ENCODE results near the gene SEPTIN11. TPM values are rescaled to one million over a fixed set of nuclear protein-coding genes. Genes with fewer than 3 reads are reported as not detected.

SEPTIN11 gene
- total RNA-seq, 2 experiments from 2014 or later = 33.3 to 69.3 TPM

DNA sequence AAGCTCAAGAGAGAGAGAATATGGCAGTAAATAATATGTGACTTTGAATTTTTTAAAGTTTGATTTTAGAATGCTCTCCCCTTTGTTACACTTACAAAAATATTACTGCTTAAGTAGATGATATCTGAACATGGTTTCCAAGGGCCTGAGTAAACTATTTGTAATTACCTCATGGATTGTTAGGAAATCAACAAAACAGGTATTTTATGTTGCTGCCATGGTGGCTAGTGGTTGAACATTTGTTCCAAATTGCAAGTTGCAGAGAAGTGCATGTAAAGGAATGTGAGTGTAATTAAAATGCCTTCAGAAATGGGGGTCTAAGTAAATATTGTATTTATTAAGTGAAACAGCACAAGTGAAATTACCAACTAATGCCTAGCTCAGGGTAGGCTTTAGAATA lies 27.6 kb downstream of the SEPTIN11 start:
- CTCF ChIA-PET = no interaction called here
- peaks cover 25% of the 10 kb centered on the region for H3K4me1 Mint-ChIP-seq

DNA sequence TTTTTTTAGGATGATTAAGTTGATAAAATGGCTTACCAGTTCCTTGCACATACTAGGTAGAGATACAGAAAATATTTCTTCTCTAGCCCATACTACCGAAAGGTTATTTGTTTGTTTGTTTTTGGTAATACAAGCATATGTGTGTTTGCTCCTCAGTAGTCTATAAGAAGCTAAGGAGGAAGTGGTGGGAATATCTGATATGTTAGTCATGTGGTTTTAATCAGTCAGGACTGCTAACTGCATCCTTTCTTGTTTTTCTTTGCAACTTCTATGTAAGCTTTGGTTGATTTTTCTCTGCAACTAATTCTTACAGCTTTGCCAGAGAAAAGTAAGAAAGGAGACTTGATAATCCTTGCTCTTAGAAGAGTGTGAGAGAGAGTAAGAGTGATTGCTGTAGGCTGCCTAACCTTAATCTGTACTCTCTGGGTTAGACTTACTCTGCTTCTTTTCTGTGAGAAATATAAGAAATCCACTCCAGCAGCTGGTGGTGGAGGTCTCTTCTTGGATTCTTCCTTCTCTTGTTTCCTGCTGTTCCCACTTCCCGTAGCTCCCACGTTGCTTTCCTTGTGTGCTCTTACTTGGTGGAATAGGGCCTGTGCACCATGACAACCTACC lies 28.3 kb downstream of the SEPTIN11 start:
- Mint-ChIP-seq H3K9me3 (ENCODE audit: low read depth) (no peaks in the 10 kb centered on the region), H3K4me1 (peaks cover 33% of the 10 kb centered on the region), H3K36me3 (peaks cover 10% of the 10 kb centered on the region), H3K27ac (no peak overlapping the region), H3K27me3 (no peaks in the 10 kb centered on the region), H3K4me3 (no peak overlapping the region)
- CTCF ChIA-PET = no interaction called here
- DNase-seq = no peak
- peak; percentile 37 for ATAC-seq

More for the DNA sequence above, 27.6 kb downstream of the SEPTIN11 start:
- ATAC-seq (no peak), DNase-seq (no peak)
- H3K4me3 Mint-ChIP-seq = no peak overlapping the region
- H3K9me3 Mint-ChIP-seq (ENCODE audit: low read depth) = no peaks in the 10 kb centered on the region
- no peak overlapping the region for H3K27ac Mint-ChIP-seq
- no peaks in the 10 kb centered on the region for H3K27me3 Mint-ChIP-seq
- H3K36me3 Mint-ChIP-seq = peaks cover 9% of the 10 kb centered on the region

- H3K36me3 Mint-ChIP-seq = peaks cover 10% of the 10 kb centered on the region
- no peak for DNase-seq
- no peak for ATAC-seq
- H3K9me3 Mint-ChIP-seq (ENCODE audit: low read depth) = no peaks in the 10 kb centered on the region
- peaks cover 46% of the 10 kb centered on the region for H3K4me1 Mint-ChIP-seq
- H3K27ac Mint-ChIP-seq = no peak overlapping the region
- CTCF ChIA-PET = no interaction called here
- no peak overlapping the region for H3K4me3 Mint-ChIP-seq
- no peaks in the 10 kb centered on the region for H3K27me3 Mint-ChIP-seq
Observed at GRCh38 chr4:76979236-76979635, 29.7 kb downstream of the SEPTIN11 start.

DNA sequence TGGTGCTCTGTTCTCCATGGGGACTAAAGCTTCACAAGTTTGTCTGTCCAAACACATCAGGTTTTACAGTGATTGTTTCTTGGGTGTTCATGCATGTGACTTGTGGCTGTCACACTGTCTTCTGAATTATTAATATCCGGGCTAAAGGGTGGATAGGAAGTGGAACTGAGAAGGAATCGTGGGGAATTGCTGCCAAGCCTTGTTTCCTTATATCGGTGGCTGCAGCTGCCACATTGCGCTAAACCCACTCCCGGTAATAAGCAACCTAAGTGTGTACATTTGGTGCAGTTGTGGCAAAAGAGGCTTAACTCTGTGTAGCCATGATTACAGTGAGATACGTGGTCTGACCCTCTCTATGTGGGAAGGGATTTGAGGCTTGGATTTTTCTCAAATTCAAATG lies 30.7 kb downstream of the SEPTIN11 start:
- ATAC-seq (no peak), DNase-seq (no peak)
- Mint-ChIP-seq H3K4me3 (no peak overlapping the region), H3K36me3 (peaks cover 9% of the 10 kb centered on the region), H3K27ac (no peak overlapping the region), H3K9me3 (ENCODE audit: low read depth) (no peaks in the 10 kb centered on the region), H3K4me1 (peaks cover 52% of the 10 kb centered on the region), H3K27me3 (no peaks in the 10 kb centered on the region)
- CTCF ChIA-PET = interaction anchor here (0.7 to 1.4 kb wide), 2 partner anchors 29 to 31 kb away, joined by 4 read pairs; partner anchors contain the start of gene SEPTIN11

DNA sequence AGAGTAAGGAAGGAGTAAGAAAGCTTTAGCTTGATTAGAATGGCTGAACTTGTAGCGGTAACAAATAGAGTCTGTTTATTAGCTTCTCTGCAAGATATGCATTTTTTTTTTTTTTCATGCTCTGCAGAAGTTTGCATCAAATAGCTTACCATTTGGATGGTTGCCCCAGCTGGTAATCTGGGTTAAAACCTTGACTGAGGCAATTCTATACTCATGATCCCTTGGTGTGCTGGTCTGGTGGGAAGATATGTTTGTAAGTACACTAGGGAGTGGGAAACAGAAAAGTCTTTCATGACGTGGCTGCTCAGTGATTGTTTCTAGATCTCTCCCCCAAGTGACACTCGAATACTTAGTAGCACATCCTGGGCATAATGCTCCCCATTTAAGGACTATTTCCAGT lies 32.1 kb downstream of the SEPTIN11 start:
- H3K4me1 Mint-ChIP-seq = peaks cover 52% of the 10 kb centered on the region
- H3K4me3 Mint-ChIP-seq = no peak overlapping the region
- no peak for ATAC-seq
- H3K27ac Mint-ChIP-seq = no peak overlapping the region
- no peaks in the 10 kb centered on the region for H3K9me3 Mint-ChIP-seq (ENCODE audit: low read depth)
- CTCF ChIA-PET = interaction anchor here (1.1 to 1.4 kb wide), 2 partner anchors 10 to 32 kb away, joined by 3 to 4 read pairs; partner anchors contain the start of gene SEPTIN11
- no peak for DNase-seq
- peaks cover 8% of the 10 kb centered on the region for H3K27me3 Mint-ChIP-seq
- H3K36me3 Mint-ChIP-seq = peaks cover 5% of the 10 kb centered on the region

DNA sequence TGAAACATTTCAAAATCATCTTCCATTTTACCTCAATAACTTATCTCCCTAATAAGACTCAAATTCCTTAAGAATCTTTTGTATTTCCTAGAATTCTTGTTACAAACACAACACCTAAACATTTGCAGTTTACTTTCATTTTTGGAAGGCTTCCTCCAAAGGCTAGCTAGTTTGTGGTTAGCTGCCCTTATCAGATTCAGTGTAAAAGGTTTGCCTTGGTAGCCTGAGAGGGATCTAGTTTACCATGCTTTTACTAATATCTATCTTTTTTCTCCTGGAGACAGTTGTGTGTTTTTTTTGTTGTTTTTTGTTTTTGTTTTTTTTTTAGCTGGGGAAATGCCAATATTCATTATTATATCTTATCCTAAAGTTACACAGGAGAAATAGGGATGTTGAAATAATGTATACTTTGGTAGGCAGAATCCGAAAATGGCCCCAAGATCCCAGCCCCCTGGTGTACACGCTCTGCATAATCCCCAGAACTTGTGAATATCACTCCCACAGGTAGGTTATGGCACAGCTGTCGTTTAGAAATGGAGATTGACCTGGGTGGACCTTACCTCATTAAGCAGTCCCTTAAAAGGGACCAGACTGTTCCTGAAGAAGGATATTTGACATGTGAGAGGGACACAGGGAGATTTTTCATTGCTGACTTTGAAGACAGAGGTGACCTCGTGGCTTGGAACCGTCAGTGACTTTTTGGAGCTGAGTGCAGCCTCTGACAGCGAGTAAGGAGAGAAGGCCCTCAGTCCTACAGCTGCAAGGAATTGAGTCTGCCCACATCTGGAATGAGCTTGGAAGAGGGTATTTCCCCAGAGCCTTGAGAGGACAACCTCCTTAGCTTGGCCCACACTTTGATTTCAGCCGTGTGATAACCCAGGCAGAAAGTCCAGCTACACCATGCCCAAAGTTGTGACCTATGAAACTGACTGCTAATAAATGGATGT lies 33.4 kb downstream of the SEPTIN11 start:
- ATAC-seq (peak; percentile 67), DNase-seq (no peak)
- Mint-ChIP-seq H3K9me3 (ENCODE audit: low read depth) (no peaks in the 10 kb centered on the region), H3K4me1 (peaks cover 59% of the 10 kb centered on the region), H3K27ac (peak overlapping the region; percentile 61), H3K27me3 (peaks cover 16% of the 10 kb centered on the region), H3K36me3 (peaks cover 7% of the 10 kb centered on the region), H3K4me3 (peak overlapping the region; percentile 19)
- CTCF ChIA-PET = interaction anchor here (0.6 to 1.4 kb wide), 3 partner anchors 11 to 326 kb away, joined by 3 to 4 read pairs (median 3); no protein-coding TSS in a partner anchor

- H3K4me3 Mint-ChIP-seq = no peak overlapping the region
- peaks cover 22% of the 10 kb centered on the region for H3K27me3 Mint-ChIP-seq
- peak overlapping the region; percentile 4 for H3K27ac Mint-ChIP-seq
- DNase-seq (no peak), ATAC-seq (peak; percentile 49)
- H3K9me3 Mint-ChIP-seq (ENCODE audit: low read depth) = no peaks in the 10 kb centered on the region
- peaks cover 63% of the 10 kb centered on the region for H3K4me1 Mint-ChIP-seq
- peaks cover 5% of the 10 kb centered on the region for H3K36me3 Mint-ChIP-seq
- CTCF ChIA-PET = no interaction called here
Observed at GRCh38 chr4:76984127-76984526, 34.6 kb downstream of the SEPTIN11 start.

DNA sequence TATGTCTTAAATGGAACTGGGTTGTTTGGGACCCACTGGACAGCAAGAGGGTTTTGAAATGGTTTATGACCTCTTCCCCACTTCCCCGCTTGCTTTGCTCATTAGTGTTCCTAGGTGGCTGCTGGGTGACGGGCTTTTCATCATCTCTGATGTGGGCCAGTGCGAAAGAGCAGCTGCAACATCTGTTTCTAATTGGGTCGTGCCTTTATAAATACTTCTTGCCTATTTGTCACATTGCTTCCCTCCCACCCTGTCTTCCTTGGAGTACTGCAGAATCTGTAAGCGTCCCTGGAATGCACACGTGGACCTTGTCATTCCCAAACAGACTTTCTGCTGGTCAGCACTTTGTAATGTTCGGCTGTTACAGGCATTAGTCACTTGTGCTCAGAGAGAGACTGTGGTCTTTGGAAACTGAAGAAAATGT lies 35.2 kb downstream of the SEPTIN11 start:
- Mint-ChIP-seq H3K9me3 (ENCODE audit: low read depth) (no peaks in the 10 kb centered on the region), H3K4me1 (peaks cover 65% of the 10 kb centered on the region), H3K27me3 (peaks cover 23% of the 10 kb centered on the region), H3K36me3 (peaks cover 4% of the 10 kb centered on the region), H3K27ac (no peak overlapping the region), H3K4me3 (no peak overlapping the region)
- CTCF ChIA-PET = no interaction called here
- DNase-seq = no peak
- ATAC-seq = no peak

GRCh38 chr4:76987153-76987591 lies 37.6 kb downstream of the SEPTIN11 start:
- CTCF ChIA-PET = interaction anchor here (1.1 to 1.4 kb wide), 2 partner anchors 45 kb away, joined by 4 to 5 read pairs; no protein-coding TSS in a partner anchor
- Mint-ChIP-seq H3K4me1 (peaks cover 64% of the 10 kb centered on the region), H3K9me3 (ENCODE audit: low read depth) (no peaks in the 10 kb centered on the region), H3K27ac (no peak overlapping the region), H3K4me3 (no peak overlapping the region), H3K27me3 (peaks cover 43% of the 10 kb centered on the region), H3K36me3 (peaks cover 9% of the 10 kb centered on the region)
- ATAC-seq (no peak), DNase-seq (no peak)

- DNase-seq = no peak
- no peak for ATAC-seq
- peaks cover 8% of the 10 kb centered on the region for H3K36me3 Mint-ChIP-seq
- CTCF ChIA-PET = interaction anchor here (1.1 kb wide), 1 partner anchor 44 kb away, joined by 4 read pairs; no protein-coding TSS in a partner anchor
- peaks cover 60% of the 10 kb centered on the region for H3K4me1 Mint-ChIP-seq
- no peaks in the 10 kb centered on the region for H3K9me3 Mint-ChIP-seq (ENCODE audit: low read depth)
- no peak overlapping the region for H3K4me3 Mint-ChIP-seq
- H3K27ac Mint-ChIP-seq = no peak overlapping the region
- H3K27me3 Mint-ChIP-seq = peaks cover 46% of the 10 kb centered on the region
Observed at GRCh38 chr4:76987685-76988084, 38.1 kb downstream of the SEPTIN11 start.

GRCh38 chr4:76989391-76990061 lies 40.0 kb downstream of the SEPTIN11 start:
- H3K36me3 Mint-ChIP-seq = peaks cover 13% of the 10 kb centered on the region
- H3K27me3 Mint-ChIP-seq = peaks cover 50% of the 10 kb centered on the region
- H3K4me1 Mint-ChIP-seq = peaks cover 59% of the 10 kb centered on the region
- H3K27ac Mint-ChIP-seq = peak overlapping the region; percentile 70
- peak; percentile 82 for DNase-seq
- H3K4me3 Mint-ChIP-seq = peak overlapping the region; percentile 52
- CTCF ChIA-PET = interaction anchor here (1.0 to 1.2 kb wide), 4 partner anchors 18 to 57 kb away, joined by 3 to 4 read pairs (median 3); no protein-coding TSS in a partner anchor
- no peaks in the 10 kb centered on the region for H3K9me3 Mint-ChIP-seq (ENCODE audit: low read depth)
- ATAC-seq = peak; percentile 63

DNA sequence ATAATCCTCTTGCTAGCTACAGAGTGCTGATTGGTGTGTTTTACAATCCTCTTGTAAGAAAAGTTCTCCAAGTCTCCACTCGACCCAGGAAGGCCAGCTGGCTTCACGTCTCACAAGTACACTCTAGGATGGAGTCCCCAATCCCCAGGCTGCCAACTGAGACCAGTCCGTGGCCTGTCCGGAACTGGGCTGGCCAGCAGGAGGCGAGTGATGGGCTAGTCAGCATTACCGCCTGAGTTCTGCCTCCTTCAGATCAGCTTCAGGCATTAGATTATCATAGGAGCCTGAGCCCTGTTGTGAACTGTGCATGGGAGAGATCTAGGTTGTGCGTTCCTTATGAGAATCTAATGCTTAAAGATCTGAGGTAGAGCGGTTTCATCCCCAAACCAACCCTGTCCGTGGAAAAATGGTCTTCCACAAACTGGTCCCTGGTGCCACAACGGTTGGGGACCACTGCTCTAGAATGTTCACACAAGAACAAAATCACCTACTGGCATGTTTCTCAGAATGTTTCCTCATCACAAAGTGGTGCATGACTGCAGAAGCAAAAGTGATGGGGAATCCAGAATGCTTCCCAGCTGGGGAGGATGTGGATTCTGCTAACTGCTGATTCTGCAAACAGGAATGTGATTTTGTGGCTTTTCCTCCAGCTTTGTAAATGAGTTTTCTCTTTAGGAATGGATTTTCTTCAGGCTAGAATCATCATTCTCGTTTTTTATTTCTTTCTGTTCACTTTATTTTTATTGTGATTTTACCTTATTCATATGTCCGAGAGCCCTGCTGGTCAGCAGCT lies 40.9 kb downstream of the SEPTIN11 start:
- H3K27me3 Mint-ChIP-seq = peaks cover 50% of the 10 kb centered on the region
- CTCF ChIA-PET = interaction anchor here (1.4 kb wide), 1 partner anchor 9 kb away, joined by 3 read pairs; no protein-coding TSS in a partner anchor
- H3K4me1 Mint-ChIP-seq = peaks cover 57% of the 10 kb centered on the region
- H3K27ac Mint-ChIP-seq = no peak overlapping the region
- H3K4me3 Mint-ChIP-seq = peak overlapping the region; percentile 52
- ATAC-seq (no peak), DNase-seq (no peak)
- peaks cover 14% of the 10 kb centered on the region for H3K36me3 Mint-ChIP-seq
- no peaks in the 10 kb centered on the region for H3K9me3 Mint-ChIP-seq (ENCODE audit: low read depth)
